Astrocyte of the cerebellum (primary cell): ENCODE results near the gene ACTA1.

Experiments used
- DNase-seq: peaks from one replicate; pipeline ENCODE4 v3.0.0-alpha.2; 2011; ENCODE audit warnings: low read depth
- H3K4me3 ChIP-seq: 2 replicates; pipeline ENCODE4 v1.5.1; 2011; ENCODE audit warnings: mild to moderate bottlenecking, low read depth, low read length, moderate library complexity
- CTCF ChIP-seq: IDR thresholded peaks from 2 replicates; pipeline ENCODE4 v1.5.1; 2012; ENCODE audit warnings: low read length, low read depth, moderate library complexity, mild to moderate bottlenecking; ENCODE audit errors: missing control alignments
- in situ Hi-C: cut with HindIII; loops from 2 replicates; pipeline ENCODE4 v1.10.0; 2017; ENCODE audit warnings: low sequenced_read_pairs

ACTA1 gene

GRCh38 chr1:229456016-229456415, 22.1 kb upstream of the ACTA1 start:
- no peak overlapping the region for H3K4me3 ChIP-seq
- in situ Hi-C loops, result no loop called here
- DNase-seq, result no peak
- TF ChIP-seq CTCF, result no peak

- DNase-seq, result no peak
- in situ Hi-C loops, result no loop called here
- TF ChIP-seq CTCF, result no peak
- no peak overlapping the region for H3K4me3 ChIP-seq
Observed at GRCh38 chr1:229454056-229454455, 20.2 kb upstream of the ACTA1 start.

GRCh38 chr1:229452956-229453801, 19.3 kb upstream of the ACTA1 start:
- in situ Hi-C loops, result no loop called here
- no peak overlapping the region for H3K4me3 ChIP-seq
- DNase-seq, result no peak
- TF ChIP-seq CTCF, result peak; percentile 62

- in situ Hi-C loops, result no loop called here
- DNase-seq, result no peak
- no peak for TF ChIP-seq CTCF
- no peak overlapping the region for H3K4me3 ChIP-seq
Observed at GRCh38 chr1:229448845-229449244, 15.0 kb upstream of the ACTA1 start.

- TF ChIP-seq CTCF, result no peak
- DNase-seq, result no peak
- in situ Hi-C loops, result no loop called here
- H3K4me3 ChIP-seq, result no peak overlapping the region
Observed at GRCh38 chr1:229448354-229448753, 14.5 kb upstream of the ACTA1 start.

- no peak for TF ChIP-seq CTCF
- no peak overlapping the region for H3K4me3 ChIP-seq
- no peak for DNase-seq
- in situ Hi-C loops, result no loop called here
Observed at GRCh38 chr1:229447809-229448252, 13.9 kb upstream of the ACTA1 start.
